Occipital lobe (tissue), 2 donors: ENCODE results near the gene TACR2. TPM values are rescaled to one million over a fixed set of nuclear protein-coding genes. Genes with fewer than 3 reads are reported as not detected.

Source experiments
- DNase-seq: peaks from one replicate; lab custom pipeline; 2025; lab: John Stamatoyannopoulos, UW
- total RNA-seq: library from RNA; depleted of rRNA; stranded (reverse); fragments of >200 nt; gene quantifications from one replicate; pipeline ENCODE4 v1.2.3, GENCODE V29; 2014

TACR2 gene
- total RNA-seq, 1 donor from 2014 or later = 0.47 TPM

GRCh38 chr10:69374931-69375306, 41.8 kb downstream of the TACR2 start:
- no peak for DNase-seq

- DNase-seq = no peak
Measured at GRCh38 chr10:69374242-69374641, 42.5 kb downstream of the TACR2 start.

- DNase-seq = no peak
Measured at GRCh38 chr10:69372126-69372980, 44.4 kb downstream of the TACR2 start.

- no peak for DNase-seq
Measured at GRCh38 chr10:69367469-69367868, 49.2 kb downstream of the TACR2 start.

- DNase-seq = no peak
Measured at GRCh38 chr10:69366738-69367137, 50.0 kb downstream of the TACR2 start.

- no peak for DNase-seq
Measured at GRCh38 chr10:69364232-69364940, 52.3 kb downstream of the TACR2 start.

- no peak for DNase-seq
Measured at GRCh38 chr10:69363666-69364065, 53.1 kb downstream of the TACR2 start.

GRCh38 chr10:69362471-69362954, 54.2 kb downstream of the TACR2 start:
- no peak for DNase-seq

GRCh38 chr10:69361303-69361614, 55.5 kb downstream of the TACR2 start:
- no peak for DNase-seq

GRCh38 chr10:69360485-69361302, 56.0 kb downstream of the TACR2 start:
- no peak for DNase-seq

- no peak for DNase-seq
Measured at GRCh38 chr10:69359594-69359993, 57.1 kb downstream of the TACR2 start.

- DNase-seq = no peak
Measured at GRCh38 chr10:69359148-69359547, 57.6 kb downstream of the TACR2 start.

- no peak for DNase-seq
Measured at GRCh38 chr10:69358148-69358795, 58.4 kb downstream of the TACR2 start.

GRCh38 chr10:69356187-69356586, 60.5 kb downstream of the TACR2 start:
- DNase-seq = no peak

GRCh38 chr10:69353977-69354635, 62.6 kb downstream of the TACR2 start:
- DNase-seq = no peak

Other genes with a start within 250 kb of the TACR2 start
- gene SUPV3L1, start 236.7 kb downstream of the TACR2 start, total RNA-seq = 32.8 TPM
- 2.3 TPM for gene HKDC1, start 196.6 kb downstream of the TACR2 start, total RNA-seq
- gene HK1, start 138.4 kb downstream of the TACR2 start, total RNA-seq = 98.4 TPM
- gene TSPAN15, start 34.5 kb upstream of the TACR2 start, total RNA-seq = 3.1 TPM
- gene NEUROG3, start 156.5 kb upstream of the TACR2 start, total RNA-seq = not detected
- 10.1 TPM for gene FAM241B, start 213.3 kb upstream of the TACR2 start, total RNA-seq